Esophagus squamous epithelium (tissue), 4 donors: Measurements from ENCODE around the gene VAT1L.

Experiments
- CTCF ChIP-seq, 6 experiments: fragments of 450-650 bp in 4 of 6; fragments of 200-600 bp in 2 of 6; sonication (generic) in 2 of 6; IDR thresholded peaks; one replicate each; pipeline ENCODE4 v1.5.1; 2016 to 2019; ENCODE audit warnings: antibody characterized with exemption in 6 of 6, mild to moderate bottlenecking in 4 of 6, moderate library complexity in 4 of 6
- POLR2A ChIP-seq, 4 donors: fragments of 450-650 bp; IDR thresholded peaks; one replicate each; pipeline ENCODE4 v1.6.1; 2017; ENCODE audit warnings: antibody characterized with exemption in 4 of 4, mild to moderate bottlenecking in 4 of 4, moderate library complexity in 3 of 4

GRCh38 chr16:77868052-77868451 lies 79.7 kb downstream of the VAT1L start:
- TF ChIP-seq POLR2A (IDR thresholded peaks at IDR 0.05) (no peak), CTCF (IDR thresholded peaks at IDR 0.05) (no peak)
